HG03575 (cell line): ENCODE results near the gene PRDX1.
"Not testable (repeated sequence)": the region's sequence is repeated elsewhere in the genome, so short reads cannot be mapped to it uniquely, and the experiment has no call there.

Experiments used
- ATAC-seq: cut with Tn5 transposase; IDR thresholded peaks from one replicate; pipeline ENCODE4 v1.9.1; 2021; ENCODE audit not compliant: unreplicated experiment, insufficient number of reproducible peaks, low FRiP score; ENCODE audit errors: extremely low read depth

The PRDX1 gene

DNA sequence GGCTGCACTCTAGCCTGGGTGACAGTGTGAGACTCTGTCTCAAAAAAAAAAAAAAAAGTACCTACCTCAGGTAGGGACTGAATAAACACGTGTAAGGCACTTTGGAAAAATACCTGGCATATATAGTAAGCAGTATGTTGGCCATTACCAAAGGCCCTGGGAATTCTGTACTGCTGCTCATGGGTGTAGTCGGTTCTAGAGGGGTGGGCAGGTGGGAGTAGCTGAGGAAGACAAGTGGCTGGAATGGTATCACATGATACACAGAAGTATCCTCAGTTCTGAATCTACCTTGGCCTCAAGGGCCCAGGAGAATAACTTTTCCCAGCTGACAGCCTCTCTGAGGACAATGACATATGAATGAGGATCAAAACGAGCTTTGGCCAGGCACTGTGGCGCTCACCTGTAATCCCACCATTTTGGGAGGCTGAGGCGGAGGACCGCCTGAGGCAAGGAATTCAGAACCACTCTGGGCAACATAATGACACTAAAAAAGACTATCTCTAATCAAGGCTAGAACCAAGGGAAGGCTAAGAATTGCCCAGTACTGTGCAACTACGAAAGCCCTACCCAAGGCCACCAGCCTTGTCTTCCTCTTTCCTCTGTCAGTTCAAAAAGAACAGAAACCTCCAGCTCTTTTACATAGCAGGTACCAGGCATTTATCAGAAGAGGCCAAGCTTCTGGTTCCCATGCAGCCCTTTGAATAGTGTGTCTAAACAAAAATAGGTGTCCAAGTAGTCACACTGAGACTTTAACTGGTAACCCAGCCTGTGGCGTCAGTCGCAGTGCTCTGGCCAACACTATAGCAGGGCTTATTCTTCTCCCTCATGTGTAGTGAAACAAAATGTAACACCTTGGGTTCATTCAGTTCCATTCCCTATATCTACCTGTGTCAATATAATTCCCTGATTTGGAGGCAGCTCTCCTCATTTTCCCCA is 11.4 kb downstream of the PRDX1 start:
- ATAC-seq, result no peak

DNA sequence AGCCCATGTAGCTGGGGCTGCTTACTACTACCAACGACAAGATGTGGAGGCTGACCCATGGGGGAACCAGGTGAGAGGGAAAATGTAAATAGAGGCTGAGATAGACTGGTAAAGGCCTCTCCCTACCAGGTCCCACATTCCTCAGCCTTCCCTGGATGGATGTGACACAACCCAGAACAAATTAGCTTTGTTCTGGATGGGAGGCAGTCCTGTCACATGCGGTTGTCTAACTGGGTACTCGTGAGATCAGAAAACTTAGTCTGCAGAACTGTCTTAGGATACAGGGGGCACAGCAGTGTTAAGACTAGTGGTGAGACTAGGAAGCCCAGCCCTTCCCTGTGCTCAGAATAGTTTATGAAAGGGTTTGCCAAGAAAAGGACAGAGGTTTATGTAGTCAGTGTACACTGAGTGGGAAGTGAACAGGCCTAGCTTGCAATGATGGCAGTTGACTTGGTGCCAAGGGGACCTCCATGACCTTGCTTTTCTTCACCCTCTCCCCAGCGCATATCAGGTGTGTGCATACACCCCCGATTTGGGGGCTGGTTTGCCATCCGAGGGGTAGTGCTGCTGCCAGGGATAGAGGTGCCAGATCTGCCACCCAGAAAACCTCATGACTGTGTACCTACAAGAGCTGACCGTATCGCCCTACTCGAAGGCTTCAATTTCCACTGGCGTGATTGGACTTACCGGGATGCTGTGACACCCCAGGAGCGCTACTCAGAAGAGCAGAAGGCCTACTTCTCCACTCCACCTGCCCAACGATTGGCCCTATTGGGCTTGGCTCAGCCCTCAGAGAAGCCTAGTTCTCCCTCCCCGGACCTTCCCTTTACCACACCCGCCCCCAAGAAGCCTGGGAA is 13.2 kb downstream of the PRDX1 start:
- ATAC-seq, result no peak

GRCh38 chr1:45507893-45508292 is 13.8 kb downstream of the PRDX1 start:
- ATAC-seq, result no peak

DNA sequence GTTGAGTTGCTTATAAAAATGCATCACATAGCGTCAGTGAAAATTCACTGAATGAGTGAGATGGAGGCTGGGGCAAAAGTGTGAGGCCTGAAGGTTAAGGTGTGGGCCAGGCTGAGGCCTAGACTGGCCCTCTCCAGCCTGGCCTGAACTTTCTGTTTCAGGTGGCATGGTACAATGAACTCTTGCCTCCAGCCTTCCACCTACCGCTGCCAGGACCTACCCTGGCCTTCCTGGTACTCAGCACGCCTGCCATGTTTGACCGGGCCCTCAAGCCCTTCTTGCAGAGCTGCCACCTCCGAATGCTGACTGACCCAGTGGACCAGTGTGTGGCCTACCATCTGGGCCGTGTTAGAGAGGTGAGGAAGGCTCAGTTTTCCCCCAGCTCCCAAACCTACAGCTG is 14.5 kb downstream of the PRDX1 start:
- no peak for ATAC-seq

GRCh38 chr1:45503462-45504360 is 18.0 kb downstream of the PRDX1 start:
- no peak for ATAC-seq

GRCh38 chr1:45501505-45501859 is 20.2 kb downstream of the PRDX1 start:
- no peak for ATAC-seq

DNA sequence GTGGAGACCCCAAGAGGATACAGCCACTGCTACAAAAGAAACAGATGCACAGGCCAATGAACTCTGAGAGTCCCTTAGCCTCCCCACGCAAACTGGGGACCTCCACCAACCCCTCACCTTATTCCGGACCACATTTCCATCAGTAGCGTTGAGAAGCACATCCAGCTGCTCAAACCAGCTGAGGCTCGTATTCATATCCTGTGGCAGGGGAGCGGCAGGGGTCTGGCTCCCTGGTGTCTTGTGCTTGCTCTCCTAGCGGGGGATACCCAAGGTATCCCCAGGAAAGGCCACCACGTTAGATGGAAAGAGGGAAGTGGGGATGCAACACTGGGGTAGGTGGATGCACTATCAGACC is 22.3 kb downstream of the PRDX1 start:
- ATAC-seq, result no peak

- no peak for ATAC-seq
These were observed 23.4 kb downstream of the PRDX1 start for GRCh38 chr1:45498279-45498678.

DNA sequence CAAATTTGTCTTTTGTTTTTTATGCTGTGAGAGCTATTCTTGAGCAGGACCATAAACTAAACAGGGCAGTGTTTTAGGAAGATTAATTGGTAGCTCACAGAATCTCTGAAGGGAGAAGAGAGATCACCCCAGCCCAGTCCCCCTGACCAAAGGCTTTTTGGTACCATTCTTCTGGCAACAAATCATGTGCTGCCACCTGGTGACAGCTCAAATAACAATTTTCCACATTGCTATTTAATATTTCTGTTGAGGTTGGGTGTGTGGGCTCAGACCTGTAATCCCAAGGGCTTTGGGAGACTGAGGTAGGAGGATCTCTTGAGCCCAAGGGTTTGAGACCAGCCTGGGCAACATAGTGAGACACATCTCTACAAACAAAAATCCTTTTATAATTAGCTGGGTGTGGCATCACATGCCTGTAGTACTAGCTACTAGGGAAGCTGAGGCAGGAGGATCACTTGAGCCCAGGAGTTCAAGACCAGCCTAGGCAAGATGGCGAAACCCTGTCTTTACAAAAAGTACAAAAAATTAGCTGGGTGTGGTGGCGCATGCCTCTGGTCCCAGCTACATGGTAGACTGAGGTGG is 28.5 kb downstream of the PRDX1 start:
- no peak for ATAC-seq

- ATAC-seq, result no peak
These were observed 29.0 kb downstream of the PRDX1 start for GRCh38 chr1:45492691-45493090.

- no peak for ATAC-seq
These were observed 30.0 kb downstream of the PRDX1 start for GRCh38 chr1:45491487-45492260.

- peak; percentile 73 for ATAC-seq
These were observed 30.8 kb downstream of the PRDX1 start, which contains the start of gene TESK2 for GRCh38 chr1:45490626-45491486. TSS of gene TESK2 (minus strand) at chr1:45491163. CDS start at chr1:45457785, 33,378 bp downstream.

DNA sequence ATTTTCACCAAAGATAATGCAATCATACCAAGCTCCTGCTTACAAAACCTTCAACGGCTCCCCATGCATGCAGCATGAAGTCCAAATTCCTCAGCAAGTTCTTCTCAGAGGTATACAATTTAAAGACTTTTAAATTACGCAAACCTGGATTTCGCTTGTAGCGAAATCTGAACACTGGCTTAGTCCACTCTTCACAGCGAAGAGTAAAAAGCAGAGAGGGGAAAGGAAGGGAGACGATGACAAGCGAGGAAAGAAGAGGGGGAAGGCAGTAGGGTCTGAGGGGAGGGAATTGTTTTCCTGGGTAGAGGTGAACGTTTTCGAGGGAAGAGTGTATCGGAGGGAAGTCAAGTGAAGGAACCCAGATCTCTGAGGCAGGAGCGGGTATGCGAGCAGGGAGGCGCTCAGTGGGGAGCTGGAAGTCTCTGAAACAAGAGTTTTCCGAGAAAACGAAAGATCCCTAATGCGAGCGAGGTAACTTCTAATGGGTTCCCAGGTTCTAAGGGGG is 31.5 kb downstream of the PRDX1 start:
- ATAC-seq, result no peak

DNA sequence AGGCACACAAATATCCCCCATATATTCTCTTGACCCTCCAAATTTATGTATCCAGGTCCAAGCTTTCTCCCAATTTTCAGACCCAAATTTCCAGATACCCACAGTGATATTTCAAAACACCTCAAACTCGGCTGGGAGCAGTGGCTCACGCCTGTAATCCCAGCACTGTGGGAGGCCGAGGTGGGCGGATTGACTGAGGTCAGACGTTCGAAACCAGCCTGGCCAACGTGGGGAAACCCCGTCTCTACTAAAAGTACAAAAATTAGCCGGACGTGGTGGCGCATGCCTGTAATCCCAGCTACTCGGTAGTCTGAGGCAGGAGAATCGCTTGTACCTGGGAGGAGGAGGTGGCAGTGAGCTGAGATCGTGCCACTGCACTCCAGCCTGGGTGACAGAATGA is 32.3 kb downstream of the PRDX1 start:
- ATAC-seq, result not testable (repeated sequence)

DNA sequence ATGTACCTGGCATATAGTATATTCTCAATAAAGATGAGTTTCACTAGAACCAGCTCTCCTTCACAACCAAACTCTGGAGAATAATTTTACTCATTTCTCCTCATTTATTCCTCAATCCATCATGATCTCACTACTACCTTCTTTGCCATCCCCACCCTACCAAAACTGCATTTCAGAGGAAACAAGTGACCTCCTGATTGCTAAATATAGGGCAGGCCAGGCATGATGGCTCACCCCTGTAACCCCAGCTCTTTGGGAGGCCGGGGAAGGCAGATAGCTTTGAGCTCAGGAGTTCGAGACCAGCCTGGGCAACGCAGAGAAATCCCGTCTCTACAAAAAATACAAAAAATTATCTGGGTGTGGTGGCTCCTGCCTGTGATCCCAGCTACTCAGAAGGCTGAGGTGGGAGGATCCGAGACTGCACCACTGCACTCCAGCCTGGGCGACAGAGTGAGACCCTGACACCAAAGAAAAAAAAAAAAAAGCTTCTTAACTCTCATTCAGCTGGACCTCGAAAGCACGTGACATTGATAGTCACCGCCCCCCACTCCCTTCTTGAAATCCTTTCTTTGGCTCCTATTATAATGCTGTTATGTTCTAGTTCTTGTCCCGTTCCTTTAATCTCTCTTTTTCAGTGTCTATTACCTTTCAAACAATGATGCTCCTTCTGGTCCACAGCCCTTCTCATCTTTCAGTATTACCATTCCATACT is 32.9 kb downstream of the PRDX1 start:
- ATAC-seq, result no peak

DNA sequence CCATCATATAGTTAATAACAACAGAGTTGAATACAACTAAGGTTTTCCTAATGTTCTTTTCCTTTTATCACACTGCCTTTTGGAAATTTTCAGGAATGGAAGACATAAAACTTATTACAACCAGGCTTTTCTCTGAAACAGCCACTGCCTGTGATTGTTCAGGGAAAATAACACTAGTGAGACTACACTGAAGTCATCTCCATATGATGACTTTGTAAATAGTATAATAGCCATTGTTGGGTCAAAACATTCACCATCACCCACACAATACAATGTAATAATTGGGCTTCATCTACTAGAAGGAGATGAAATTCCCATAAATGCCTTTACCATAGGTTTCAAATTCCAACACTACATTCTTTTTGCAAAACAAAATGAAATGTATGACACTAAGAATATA is 35.7 kb downstream of the PRDX1 start:
- ATAC-seq, result no peak
